Measurements from ENCODE around the gene KCTD20.
A peak's percentile ranks its signal among the peaks of the same experiment; 100 is the strongest.

Gene KCTD20

GRCh38 chr6:36423101-36423824 is 19.5 kb upstream of the KCTD20 start:
- H4K20me1 ChIP-seq (ENCODE audit: insufficient read depth, low read length): no peaks in the 10 kb centered on the region
- no peaks in the 10 kb centered on the region for H3F3A ChIP-seq (ENCODE audit: insufficient read depth, low read length)
- H3K9me2 ChIP-seq (replicated peaks; ENCODE audit: insufficient read depth, low read length): no peaks in the 10 kb centered on the region
- TF ChIP-seq EZH2phosphoT487 (IDR thresholded peaks at IDR 0.05; ENCODE audit: low read length) (no peak), EZH2 (optimal IDR thresholded peaks at IDR 0.05; ENCODE audit: low read depth, low read length) (no peak)
- TF ChIP-seq, protein P1, sequence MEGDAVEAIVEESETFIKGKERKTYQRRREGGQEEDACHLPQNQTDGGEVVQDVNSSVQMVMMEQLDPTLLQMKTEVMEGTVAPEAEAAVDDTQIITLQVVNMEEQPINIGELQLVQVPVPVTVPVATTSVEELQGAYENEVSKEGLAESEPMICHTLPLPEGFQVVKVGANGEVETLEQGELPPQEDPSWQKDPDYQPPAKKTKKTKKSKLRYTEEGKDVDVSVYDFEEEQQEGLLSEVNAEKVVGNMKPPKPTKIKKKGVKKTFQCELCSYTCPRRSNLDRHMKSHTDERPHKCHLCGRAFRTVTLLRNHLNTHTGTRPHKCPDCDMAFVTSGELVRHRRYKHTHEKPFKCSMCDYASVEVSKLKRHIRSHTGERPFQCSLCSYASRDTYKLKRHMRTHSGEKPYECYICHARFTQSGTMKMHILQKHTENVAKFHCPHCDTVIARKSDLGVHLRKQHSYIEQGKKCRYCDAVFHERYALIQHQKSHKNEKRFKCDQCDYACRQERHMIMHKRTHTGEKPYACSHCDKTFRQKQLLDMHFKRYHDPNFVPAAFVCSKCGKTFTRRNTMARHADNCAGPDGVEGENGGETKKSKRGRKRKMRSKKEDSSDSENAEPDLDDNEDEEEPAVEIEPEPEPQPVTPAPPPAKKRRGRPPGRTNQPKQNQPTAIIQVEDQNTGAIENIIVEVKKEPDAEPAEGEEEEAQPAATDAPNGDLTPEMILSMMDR (IDR thresholded peaks at IDR 0.05; ENCODE audit: low read length): peak; percentile 75
- peaks cover 11% of the 10 kb centered on the region; the same call in 1 of the 2 replicates for H3K4me1 ChIP-seq (ENCODE audit: low read length)
- peak overlapping the region; percentile 65 for H3K4me3 ChIP-seq (ENCODE audit: low read length)
- H2AFZ ChIP-seq (ENCODE audit: low read length): peak overlapping the region; percentile 94
- peak; percentile 98 for DNase-seq
- peak overlapping the region; percentile 79 for H3K4me2 ChIP-seq (ENCODE audit: low read depth, low read length)
- no peaks in the 10 kb centered on the region for H3K36me3 ChIP-seq (replicated peaks; ENCODE audit: insufficient read depth, low read length)
- H3K27ac ChIP-seq (ENCODE audit: low read length): peak overlapping the region; percentile 43; the same call in 1 of the 2 replicates
- no peaks in the 10 kb centered on the region for H3K27me3 ChIP-seq (replicated peaks; ENCODE audit: insufficient read depth, low read length)
- peak overlapping the region; percentile 61 for H3K9ac ChIP-seq (ENCODE audit: low read length)
- H3K9me3 ChIP-seq (replicated peaks; ENCODE audit: insufficient read depth, low read length): no peaks in the 10 kb centered on the region
- H3K79me2 ChIP-seq (ENCODE audit: low read length): no peaks in the 10 kb centered on the region

DNA sequence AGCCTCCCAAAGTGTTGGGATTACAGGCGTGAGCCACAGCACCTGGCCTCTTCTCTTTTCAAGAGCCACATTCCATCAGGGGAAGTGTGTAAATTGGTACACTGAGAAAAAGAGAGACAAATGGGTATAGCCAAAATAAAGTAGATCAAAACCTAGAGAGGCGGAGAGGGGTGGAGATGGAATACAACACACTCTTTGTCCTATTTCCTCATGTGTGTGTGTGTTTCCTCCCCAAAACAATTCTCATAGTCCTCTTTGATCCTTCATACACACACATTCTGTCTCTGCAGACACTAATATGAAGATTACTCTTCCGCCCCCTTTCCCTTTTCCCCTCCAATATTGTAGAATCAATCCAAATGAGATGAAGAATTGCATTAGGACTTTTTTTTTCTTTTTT is 16.2 kb upstream of the KCTD20 start:
- DNase-seq: no peak
- Histone ChIP-seq H3K4me1 (ENCODE audit: low read length) (peaks cover 14% of the 10 kb centered on the region), H3K36me3 (replicated peaks; ENCODE audit: insufficient read depth, low read length) (no peaks in the 10 kb centered on the region), H3K79me2 (ENCODE audit: low read length) (no peaks in the 10 kb centered on the region), H3K9ac (ENCODE audit: low read length) (no peak overlapping the region), H2AFZ (ENCODE audit: low read length) (no peak overlapping the region), H3K4me2 (ENCODE audit: low read depth, low read length) (no peak overlapping the region), H3K27ac (ENCODE audit: low read length) (no peak overlapping the region), H3K4me3 (ENCODE audit: low read length) (no peak overlapping the region), H3K9me2 (replicated peaks; ENCODE audit: insufficient read depth, low read length) (no peaks in the 10 kb centered on the region), H3K27me3 (replicated peaks; ENCODE audit: insufficient read depth, low read length) (no peaks in the 10 kb centered on the region), H3F3A (ENCODE audit: insufficient read depth, low read length) (no peaks in the 10 kb centered on the region), H4K20me1 (ENCODE audit: insufficient read depth, low read length) (no peaks in the 10 kb centered on the region), H3K9me3 (replicated peaks; ENCODE audit: insufficient read depth, low read length) (no peaks in the 10 kb centered on the region)
- TF ChIP-seq EZH2 (optimal IDR thresholded peaks at IDR 0.05; ENCODE audit: low read depth, low read length): no peak
- no peak for TF ChIP-seq EZH2phosphoT487 (IDR thresholded peaks at IDR 0.05; ENCODE audit: low read length)
- TF ChIP-seq, protein P1 (IDR thresholded peaks at IDR 0.05; ENCODE audit: low read length): no peak

GRCh38 chr6:36428911-36429310 is 13.9 kb upstream of the KCTD20 start:
- H3K27ac ChIP-seq (ENCODE audit: low read length): no peak overlapping the region
- no peaks in the 10 kb centered on the region for H4K20me1 ChIP-seq (ENCODE audit: insufficient read depth, low read length)
- no peaks in the 10 kb centered on the region for H3K36me3 ChIP-seq (replicated peaks; ENCODE audit: insufficient read depth, low read length)
- no peaks in the 10 kb centered on the region for H3K79me2 ChIP-seq (ENCODE audit: low read length)
- no peak overlapping the region for H3K4me2 ChIP-seq (ENCODE audit: low read depth, low read length)
- TF ChIP-seq, protein P1 (IDR thresholded peaks at IDR 0.05; ENCODE audit: low read length): no peak
- TF ChIP-seq EZH2phosphoT487 (IDR thresholded peaks at IDR 0.05; ENCODE audit: low read length) (no peak), EZH2 (optimal IDR thresholded peaks at IDR 0.05; ENCODE audit: low read depth, low read length) (no peak)
- no peaks in the 10 kb centered on the region for H3F3A ChIP-seq (ENCODE audit: insufficient read depth, low read length)
- H3K9ac ChIP-seq (ENCODE audit: low read length): no peak overlapping the region
- H3K4me1 ChIP-seq (ENCODE audit: low read length): peaks cover 16% of the 10 kb centered on the region
- H2AFZ ChIP-seq (ENCODE audit: low read length): no peak overlapping the region
- no peaks in the 10 kb centered on the region for H3K27me3 ChIP-seq (replicated peaks; ENCODE audit: insufficient read depth, low read length)
- no peak for DNase-seq
- no peaks in the 10 kb centered on the region for H3K9me3 ChIP-seq (replicated peaks; ENCODE audit: insufficient read depth, low read length)
- no peaks in the 10 kb centered on the region for H3K9me2 ChIP-seq (replicated peaks; ENCODE audit: insufficient read depth, low read length)
- H3K4me3 ChIP-seq (ENCODE audit: low read length): no peak overlapping the region

All from MM.1S (cell line).